ENCODE data around the gene GRPEL1. TPM values are rescaled to one million over a fixed set of nuclear protein-coding genes. Genes with fewer than 3 reads are reported as not detected.
"Not testable (repeated sequence)": the region's sequence is repeated elsewhere in the genome, so short reads cannot be mapped to it uniquely, and the experiment has no call there.

Gene GRPEL1
- total and polyA plus RNA-seq, 2 of the 8 experiments (the other 6 are each of a cell fraction or from before 2014, with no cell fraction given), result 13.5 to 39.9 TPM

GRCh38 chr4:7084564-7084961, 16.7 kb upstream of the GRPEL1 start:
- WGBS, 2 experiments (ENCODE audit: extremely low coverage in 1 of 2, insufficient coverage in 1 of 2, insufficient read length in 1 of 2, insufficient replicate concordance in 2 of 2, low coverage in 1 of 2, low lambda C conversion rate in 2 of 2, missing lambda C conversion rate in 1 of 2), result 67% methylated on average over 9 of the region's 9 CpGs; no CpG with 5 or more reads in 1 of the 2 experiments
- H3K36me3 ChIP-seq (ENCODE audit: control insufficient read depth in 2 of 4, insufficient read depth in 4 of 4, low read length in 3 of 4), result not testable (repeated sequence)
- peaks cover 9 to 39% (median 26%) of the 10 kb centered on the region in 4 experiments for H3K27me3 ChIP-seq (replicated peaks in 1 of 4; ENCODE audit: control insufficient read depth in 3 of 4, extremely low read depth in 1 of 4, insufficient read depth in 3 of 4, low read length in 3 of 4)

More at GRCh38 chr4:7084564-7084961, 16.7 kb upstream of the GRPEL1 start:
- H3K14ac ChIP-seq (ENCODE audit: insufficient read length); H2BK12ac ChIP-seq (ENCODE audit: low read depth, low read length); H3K9ac ChIP-seq (replicated peaks in 1 of 4; ENCODE audit: extremely low read depth in 1 of 4, low read depth in 3 of 4, low read length in 3 of 4); H4K20me1 ChIP-seq (replicated peaks in 1 of 2; ENCODE audit: control insufficient read depth in 1 of 2, insufficient read depth in 2 of 2, low read length in 2 of 2); H3K79me1 ChIP-seq (ENCODE audit: low read depth, low read length); H3K27ac ChIP-seq (ENCODE audit: low read depth, low read length); POLR2A ChIA-PET (ENCODE audit: partially characterized antibody); H2AK5ac ChIP-seq (ENCODE audit: low read depth, low read length); H4K91ac ChIP-seq (replicated peaks; ENCODE audit: insufficient read length, low read length); H2BK20ac ChIP-seq (ENCODE audit: low read length); H3K4me3 ChIP-seq (ENCODE audit: extremely low read depth in 1 of 4, insufficient read depth in 2 of 4, low read depth in 3 of 4, low read length in 4 of 4); H3K9me3 ChIP-seq (ENCODE audit: insufficient read depth in 2 of 2, low read depth in 1 of 2, low read length in 1 of 2); H2BK120ac ChIP-seq (replicated peaks; ENCODE audit: low read depth, low read length); H2BK5ac ChIP-seq (ENCODE audit: low read depth, low read length); H2AFZ ChIP-seq (ENCODE audit: low read length); H3K23me2 ChIP-seq (ENCODE audit: low read depth, low read length); H3K23ac ChIP-seq (ENCODE audit: insufficient read length); H3K4me2 ChIP-seq (ENCODE audit: insufficient read depth in 1 of 2, low read depth in 2 of 2, low read length in 2 of 2); H3K79me2 ChIP-seq (ENCODE audit: control insufficient read depth in 1 of 2, insufficient read depth in 2 of 2, low read length in 2 of 2); H3K4me1 ChIP-seq (replicated peaks in 1 of 4; ENCODE audit: control insufficient read depth in 3 of 4, insufficient read depth in 4 of 4, low read length in 3 of 4); H3K18ac ChIP-seq (ENCODE audit: extremely low read depth, low read length); H3K56ac ChIP-seq (replicated peaks; ENCODE audit: insufficient read length, low read depth, low read length); H2BK15ac ChIP-seq (ENCODE audit: low read length); H3K4ac ChIP-seq (replicated peaks; ENCODE audit: insufficient read length, low read depth, low read length); DNase-seq (ENCODE audit: low read depth in 1 of 2, low spot score in 2 of 2); FAIRE-seq; H4K5ac ChIP-seq (ENCODE audit: insufficient read length, low read depth, low read length); H4K8ac ChIP-seq (ENCODE audit: extremely low read depth, insufficient read depth, low read length): not testable (repeated sequence)
- TF ChIP-seq SRF (IDR thresholded peaks at IDR 0.05; ENCODE audit: low read depth, low read length), result peak; percentile 39; the same call in 1 of the 2 replicates
- CTCF ChIA-PET (ENCODE audit: partially characterized antibody), result interaction anchor here (0.9 to 10.4 kb wide), 6 partner anchors 12 to 363 kb away, joined by 3 to 90 read pairs (median 10); partner anchors contain the start of gene GRPEL1
